Fibroblast of pulmonary artery (primary cell): Measurements from ENCODE around the gene FEN1.

ENCODE experiments used
- DNase-seq: peaks from one replicate; pipeline ENCODE4 v3.0.0-alpha.2; 2010; ENCODE audit warnings: low read depth
- H3K4me3 ChIP-seq: replicated peaks from 2 replicates; pipeline ENCODE4 v1.5.1; 2011; ENCODE audit warnings: low read depth, mild to moderate bottlenecking, control low read depth, low read length, moderate library complexity
- TF ChIP-seq, protein P1 (sequence below): IDR thresholded peaks from 2 replicates; pipeline ENCODE4 v1.5.1; 2011; ENCODE audit warnings: mild to moderate bottlenecking, control low read depth, low read length, inconsistent platforms; ENCODE audit errors: missing control alignments

Gene FEN1

DNA sequence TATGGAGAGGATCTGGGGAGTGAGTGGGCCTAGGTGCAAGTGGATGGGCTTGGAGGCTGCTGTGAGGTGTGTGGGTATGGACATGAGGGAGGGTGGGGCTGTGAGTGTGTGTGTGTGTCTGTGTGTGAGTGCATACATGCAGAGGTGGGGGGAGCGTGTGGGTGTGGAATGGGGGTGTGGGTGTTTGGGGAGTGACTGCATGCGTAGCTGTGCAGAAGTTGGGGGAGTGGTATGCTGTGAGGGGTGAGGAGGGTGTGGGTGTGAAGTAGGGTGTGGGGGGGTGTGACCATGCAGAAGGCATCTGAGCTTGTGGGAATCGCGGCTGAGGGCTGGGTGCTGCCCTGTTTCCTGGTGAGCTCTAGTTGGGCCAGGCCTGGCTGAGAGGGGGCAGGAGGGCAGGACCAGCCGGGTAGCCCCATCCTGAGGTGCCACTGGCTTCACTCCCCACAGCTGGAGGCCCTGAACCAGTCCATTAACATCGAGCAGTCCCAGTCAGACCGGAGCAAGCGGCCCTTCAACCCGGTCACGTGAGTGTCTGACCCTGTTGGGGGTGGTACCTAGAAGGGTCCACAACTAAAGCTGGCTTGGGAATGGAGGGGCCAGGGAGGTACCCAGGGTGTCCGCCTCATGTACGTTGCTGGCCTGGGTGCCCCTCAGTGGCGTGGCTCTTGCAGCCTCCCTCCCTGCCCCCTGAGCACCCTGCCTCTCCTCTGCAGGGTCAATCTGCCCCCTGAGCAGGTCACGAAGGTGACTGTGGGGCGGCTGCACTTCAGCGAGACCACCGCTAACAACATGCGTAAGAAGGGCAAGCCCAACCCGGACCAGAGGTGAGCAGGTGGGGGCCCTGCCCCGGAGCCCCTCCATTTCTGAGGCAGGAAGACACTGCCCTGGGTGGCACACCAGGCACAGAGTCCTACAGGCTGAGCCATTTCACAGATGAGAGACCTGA lies 16.8 kb upstream of the FEN1 start:
- no peak for DNase-seq
- H3K4me3 ChIP-seq, result no peak overlapping the region
- TF ChIP-seq, protein P1, sequence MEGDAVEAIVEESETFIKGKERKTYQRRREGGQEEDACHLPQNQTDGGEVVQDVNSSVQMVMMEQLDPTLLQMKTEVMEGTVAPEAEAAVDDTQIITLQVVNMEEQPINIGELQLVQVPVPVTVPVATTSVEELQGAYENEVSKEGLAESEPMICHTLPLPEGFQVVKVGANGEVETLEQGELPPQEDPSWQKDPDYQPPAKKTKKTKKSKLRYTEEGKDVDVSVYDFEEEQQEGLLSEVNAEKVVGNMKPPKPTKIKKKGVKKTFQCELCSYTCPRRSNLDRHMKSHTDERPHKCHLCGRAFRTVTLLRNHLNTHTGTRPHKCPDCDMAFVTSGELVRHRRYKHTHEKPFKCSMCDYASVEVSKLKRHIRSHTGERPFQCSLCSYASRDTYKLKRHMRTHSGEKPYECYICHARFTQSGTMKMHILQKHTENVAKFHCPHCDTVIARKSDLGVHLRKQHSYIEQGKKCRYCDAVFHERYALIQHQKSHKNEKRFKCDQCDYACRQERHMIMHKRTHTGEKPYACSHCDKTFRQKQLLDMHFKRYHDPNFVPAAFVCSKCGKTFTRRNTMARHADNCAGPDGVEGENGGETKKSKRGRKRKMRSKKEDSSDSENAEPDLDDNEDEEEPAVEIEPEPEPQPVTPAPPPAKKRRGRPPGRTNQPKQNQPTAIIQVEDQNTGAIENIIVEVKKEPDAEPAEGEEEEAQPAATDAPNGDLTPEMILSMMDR, result no peak

GRCh38 chr11:61776561-61777075 lies 16.1 kb upstream of the FEN1 start:
- peak; percentile 82 for DNase-seq
- TF ChIP-seq, protein P1, result peak; percentile 82
- no peak overlapping the region for H3K4me3 ChIP-seq

- no peak overlapping the region for H3K4me3 ChIP-seq
- no peak for DNase-seq
- TF ChIP-seq, protein P1, result no peak
Observed at GRCh38 chr11:61777234-61778090, 15.2 kb upstream of the FEN1 start.

GRCh38 chr11:61778357-61778886 lies 14.3 kb upstream of the FEN1 start:
- DNase-seq, result no peak
- no peak overlapping the region for H3K4me3 ChIP-seq
- TF ChIP-seq, protein P1, result no peak

- TF ChIP-seq, protein P1, result no peak
Observed at GRCh38 chr11:61778920-61779650, 13.6 kb upstream of the FEN1 start.

More at GRCh38 chr11:61778920-61779650, 13.6 kb upstream of the FEN1 start:
- no peak for DNase-seq
- H3K4me3 ChIP-seq, result no peak overlapping the region
